Thoracic aorta (tissue), 2 donors: ENCODE results near the gene FGD5. TPM values are rescaled to one million over a fixed set of nuclear protein-coding genes. Genes with fewer than 3 reads are reported as not detected.

ENCODE experiments used
- ATAC-seq: fragments of 150-250 bp; one replicate; pipeline ENCODE4 v1.8.0; 2017; ENCODE audit warnings: low read depth; ENCODE audit not compliant: insufficient number of reproducible peaks, low FRiP score
- DNase-seq: peaks from one replicate; pipeline ENCODE4 v3.0.0-alpha.2; 2020; ENCODE audit warnings: low spot score
- H3K27ac ChIP-seq, 2 donors: fragments of 200-600 bp; sonication (generic); 1 replicate in 1 of 2; 2 replicates in 1 of 2; pipeline ENCODE4 v1.5.1; 2016; ENCODE audit warnings: mild to moderate bottlenecking in 2 of 2, moderate library complexity in 2 of 2
- H3K27me3 ChIP-seq: fragments of 200-600 bp; sonication (generic); replicated peaks from 2 replicates; pipeline ENCODE4 v1.6.0; 2016; ENCODE audit warnings: mild to moderate bottlenecking; ENCODE audit not compliant: insufficient read depth
- H3K36me3 ChIP-seq: fragments of 200-600 bp; sonication (generic); one replicate; pipeline ENCODE4 v1.5.1; 2016
- H3K4me1 ChIP-seq, 2 donors: fragments of 200-600 bp; sonication (generic); 1 replicate in 1 of 2; 2 replicates in 1 of 2; pipeline versions ENCODE4 v1.5.1 to v1.6.0; 2016; ENCODE audit warnings: low read depth in 2 of 2, mild to moderate bottlenecking in 1 of 2; ENCODE audit not compliant: control insufficient read depth in 1 of 2
- H3K4me3 ChIP-seq: fragments of 200-600 bp; sonication (generic); 2 replicates; pipeline ENCODE4 v1.5.1; 2016; ENCODE audit warnings: mild to moderate bottlenecking
- H3K9me3 ChIP-seq: fragments of 200-600 bp; sonication (generic); 2 replicates; pipeline ENCODE4 v1.5.1; 2016
- total RNA-seq, 2 donors: library from RNA; depleted of rRNA; stranded (reverse); fragments of >200 nt; gene quantifications; one replicate each; pipeline versions ENCODE4 v1.1.0 to v1.2.3, GENCODE V29; 2016
- TF ChIP-seq, protein P1 (sequence below): fragments of 200-600 bp; sonication (generic); IDR thresholded peaks from one replicate; pipeline ENCODE4 v1.5.1; 2019; ENCODE audit warnings: antibody characterized with exemption

The FGD5 gene
- total RNA-seq, 2 donors from 2014 or later = 15.4 to 21.4 TPM

GRCh38 chr3:14907043-14907966 is 88.5 kb downstream of the FGD5 start:
- DNase-seq = no peak
- TF ChIP-seq, protein P1, sequence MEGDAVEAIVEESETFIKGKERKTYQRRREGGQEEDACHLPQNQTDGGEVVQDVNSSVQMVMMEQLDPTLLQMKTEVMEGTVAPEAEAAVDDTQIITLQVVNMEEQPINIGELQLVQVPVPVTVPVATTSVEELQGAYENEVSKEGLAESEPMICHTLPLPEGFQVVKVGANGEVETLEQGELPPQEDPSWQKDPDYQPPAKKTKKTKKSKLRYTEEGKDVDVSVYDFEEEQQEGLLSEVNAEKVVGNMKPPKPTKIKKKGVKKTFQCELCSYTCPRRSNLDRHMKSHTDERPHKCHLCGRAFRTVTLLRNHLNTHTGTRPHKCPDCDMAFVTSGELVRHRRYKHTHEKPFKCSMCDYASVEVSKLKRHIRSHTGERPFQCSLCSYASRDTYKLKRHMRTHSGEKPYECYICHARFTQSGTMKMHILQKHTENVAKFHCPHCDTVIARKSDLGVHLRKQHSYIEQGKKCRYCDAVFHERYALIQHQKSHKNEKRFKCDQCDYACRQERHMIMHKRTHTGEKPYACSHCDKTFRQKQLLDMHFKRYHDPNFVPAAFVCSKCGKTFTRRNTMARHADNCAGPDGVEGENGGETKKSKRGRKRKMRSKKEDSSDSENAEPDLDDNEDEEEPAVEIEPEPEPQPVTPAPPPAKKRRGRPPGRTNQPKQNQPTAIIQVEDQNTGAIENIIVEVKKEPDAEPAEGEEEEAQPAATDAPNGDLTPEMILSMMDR = no peak
- no peaks in the 10 kb centered on the region for H3K36me3 ChIP-seq
- H3K27me3 ChIP-seq = no peaks in the 10 kb centered on the region
- no peak overlapping the region for H3K4me3 ChIP-seq
- H3K9me3 ChIP-seq = no peaks in the 10 kb centered on the region
- no peaks in the 10 kb centered on the region for H3K4me1 ChIP-seq
- ATAC-seq = no peak
- H3K27ac ChIP-seq = no peak overlapping the region

GRCh38 chr3:14909250-14909649 is 90.5 kb downstream of the FGD5 start:
- Histone ChIP-seq H3K4me3 (no peak overlapping the region), H3K27me3 (no peaks in the 10 kb centered on the region), H3K4me1 (no peaks in the 10 kb centered on the region), H3K27ac (no peak overlapping the region), H3K9me3 (no peaks in the 10 kb centered on the region), H3K36me3 (no peaks in the 10 kb centered on the region)
- TF ChIP-seq, protein P1 = no peak
- DNase-seq (no peak), ATAC-seq (no peak)

- Histone ChIP-seq H3K4me1 (no peaks in the 10 kb centered on the region), H3K27ac (no peak overlapping the region), H3K27me3 (no peaks in the 10 kb centered on the region), H3K9me3 (no peaks in the 10 kb centered on the region), H3K36me3 (no peaks in the 10 kb centered on the region), H3K4me3 (no peak overlapping the region)
- no peak for DNase-seq
- TF ChIP-seq, protein P1 = no peak
- no peak for ATAC-seq
Measured at GRCh38 chr3:14911651-14912050, 92.9 kb downstream of the FGD5 start.

GRCh38 chr3:14913071-14913925 is 94.5 kb downstream of the FGD5 start:
- Histone ChIP-seq H3K9me3 (no peaks in the 10 kb centered on the region), H3K4me3 (no peak overlapping the region), H3K36me3 (no peaks in the 10 kb centered on the region), H3K27ac (no peak overlapping the region), H3K27me3 (no peaks in the 10 kb centered on the region), H3K4me1 (no peaks in the 10 kb centered on the region)
- no peak for ATAC-seq
- TF ChIP-seq, protein P1 = no peak
- no peak for DNase-seq
